Kidney epithelial cell (primary cell): ENCODE measurements around the gene HTR3E. TPM values are rescaled to one million over a fixed set of nuclear protein-coding genes. Genes with fewer than 3 reads are reported as not detected.

ENCODE experiments used
- DNase-seq: peaks from one replicate; pipeline ENCODE4 v3.0.0-alpha.2; 2010; ENCODE audit warnings: low read depth
- H3K27me3 ChIP-seq: 2 replicates; pipeline ENCODE4 v1.6.0; 2011; ENCODE audit warnings: low read length; ENCODE audit not compliant: control insufficient read depth, insufficient read depth
- H3K36me3 ChIP-seq: 2 replicates; pipeline ENCODE4 v1.5.1; 2011; ENCODE audit warnings: low read length; ENCODE audit not compliant: control insufficient read depth, insufficient read depth
- H3K4me3 ChIP-seq: 2 replicates; pipeline ENCODE4 v1.5.1; 2011; ENCODE audit warnings: low read depth, mild to moderate bottlenecking, control low read depth, low read length
- total RNA-seq: library from RNA; depleted of rRNA; stranded (reverse); fragments of >200 nt; gene quantifications from 2 replicates; pipeline ENCODE4 v1.2.3, GENCODE V29; 2015
- TF ChIP-seq, protein P1 (sequence below): IDR thresholded peaks from 2 replicates; pipeline ENCODE4 v1.5.1; 2011; ENCODE audit warnings: mild to moderate bottlenecking, moderate library complexity, low read length, control low read depth, inconsistent platforms; ENCODE audit not compliant: insufficient read depth, poor library complexity, severe bottlenecking

HTR3E gene
- total RNA-seq, 1 donor from 2014 or later, result not detected

GRCh38 chr3:184077881-184078280 lies 19.0 kb upstream of the HTR3E start:
- no peak overlapping the region for H3K4me3 ChIP-seq
- H3K27me3 ChIP-seq, result no peaks in the 10 kb centered on the region
- DNase-seq, result no peak
- TF ChIP-seq, protein P1, sequence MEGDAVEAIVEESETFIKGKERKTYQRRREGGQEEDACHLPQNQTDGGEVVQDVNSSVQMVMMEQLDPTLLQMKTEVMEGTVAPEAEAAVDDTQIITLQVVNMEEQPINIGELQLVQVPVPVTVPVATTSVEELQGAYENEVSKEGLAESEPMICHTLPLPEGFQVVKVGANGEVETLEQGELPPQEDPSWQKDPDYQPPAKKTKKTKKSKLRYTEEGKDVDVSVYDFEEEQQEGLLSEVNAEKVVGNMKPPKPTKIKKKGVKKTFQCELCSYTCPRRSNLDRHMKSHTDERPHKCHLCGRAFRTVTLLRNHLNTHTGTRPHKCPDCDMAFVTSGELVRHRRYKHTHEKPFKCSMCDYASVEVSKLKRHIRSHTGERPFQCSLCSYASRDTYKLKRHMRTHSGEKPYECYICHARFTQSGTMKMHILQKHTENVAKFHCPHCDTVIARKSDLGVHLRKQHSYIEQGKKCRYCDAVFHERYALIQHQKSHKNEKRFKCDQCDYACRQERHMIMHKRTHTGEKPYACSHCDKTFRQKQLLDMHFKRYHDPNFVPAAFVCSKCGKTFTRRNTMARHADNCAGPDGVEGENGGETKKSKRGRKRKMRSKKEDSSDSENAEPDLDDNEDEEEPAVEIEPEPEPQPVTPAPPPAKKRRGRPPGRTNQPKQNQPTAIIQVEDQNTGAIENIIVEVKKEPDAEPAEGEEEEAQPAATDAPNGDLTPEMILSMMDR, result no peak
- no peaks in the 10 kb centered on the region for H3K36me3 ChIP-seq

DNA sequence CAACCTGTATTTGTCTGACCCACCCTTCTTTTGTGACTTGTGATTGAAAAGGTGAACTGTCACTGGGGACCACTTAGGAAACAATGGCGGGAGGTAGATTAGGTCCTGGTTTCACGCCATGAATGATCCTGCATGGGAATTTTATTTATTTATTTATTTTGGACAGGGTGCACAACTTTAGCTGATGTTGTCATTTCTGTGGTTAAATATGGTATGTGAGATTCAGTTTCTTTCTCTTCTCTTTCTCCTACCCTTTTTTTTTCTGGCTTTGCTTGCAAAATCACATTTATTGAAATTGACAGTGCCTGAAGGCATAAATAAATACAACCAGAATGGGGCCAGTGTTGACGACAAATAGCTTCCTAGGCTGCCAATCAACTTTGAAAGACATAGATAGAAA lies 18.0 kb upstream of the HTR3E start:
- no peak for DNase-seq
- no peak overlapping the region for H3K4me3 ChIP-seq
- H3K27me3 ChIP-seq, result no peaks in the 10 kb centered on the region
- no peaks in the 10 kb centered on the region for H3K36me3 ChIP-seq
- TF ChIP-seq, protein P1, result no peak

DNA sequence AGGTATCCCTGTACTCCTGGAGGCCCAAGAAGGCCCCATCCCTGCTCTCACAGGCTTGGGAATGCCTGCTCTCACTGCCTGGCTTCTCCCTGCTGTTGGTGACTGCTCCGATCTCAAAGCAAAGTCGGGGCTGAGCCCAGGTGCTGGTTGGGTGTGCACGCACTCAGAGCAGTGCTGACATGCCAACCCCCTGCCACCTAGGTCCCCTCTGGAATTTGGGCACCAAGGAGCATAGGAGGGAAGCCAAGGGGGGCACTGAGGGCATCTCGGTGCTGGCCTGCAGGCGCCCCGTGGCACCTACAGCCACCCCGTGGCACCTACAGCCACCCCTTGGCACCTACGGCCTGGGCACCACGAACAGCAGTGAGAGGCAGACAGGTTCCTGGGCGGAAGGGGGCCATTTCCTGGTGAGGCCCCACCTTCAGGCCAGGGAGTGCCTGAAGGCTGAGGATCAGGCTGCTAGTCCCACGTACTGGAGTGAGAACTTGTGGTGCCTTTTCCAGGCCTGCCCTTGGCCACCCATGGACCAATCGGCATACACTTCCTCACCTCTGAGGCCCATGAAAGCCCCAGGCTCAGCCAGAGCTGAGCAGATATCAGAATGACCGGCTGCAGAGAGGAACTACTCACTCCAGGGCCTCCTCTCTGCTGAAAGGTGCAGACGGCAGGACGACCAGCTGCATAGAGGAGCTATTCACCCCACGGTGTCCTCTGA lies 15.6 kb upstream of the HTR3E start:
- Histone ChIP-seq H3K27me3 (no peaks in the 10 kb centered on the region), H3K36me3 (no peaks in the 10 kb centered on the region), H3K4me3 (no peak overlapping the region)
- DNase-seq, result no peak
- TF ChIP-seq, protein P1, result no peak

DNA sequence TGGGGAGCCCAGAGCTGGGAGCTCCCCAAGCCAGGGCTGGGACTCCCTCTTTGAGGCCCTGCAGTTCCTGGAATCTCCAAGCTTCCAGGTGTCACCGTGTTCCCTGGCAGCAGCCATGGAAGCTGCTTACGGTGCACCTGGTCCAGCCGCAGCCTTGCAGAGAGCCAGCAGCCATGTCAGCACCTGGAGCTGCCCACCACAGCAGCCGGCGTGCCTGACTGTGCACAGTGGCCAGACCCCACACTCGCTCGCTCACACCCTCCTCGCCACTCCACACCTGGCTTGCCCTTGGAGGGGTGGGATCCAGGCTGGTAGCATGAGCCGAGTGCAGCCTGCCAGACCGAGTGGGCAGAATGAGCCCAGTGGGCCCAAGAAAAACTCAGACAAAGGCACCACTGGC lies 14.8 kb upstream of the HTR3E start:
- DNase-seq, result no peak
- H3K4me3 ChIP-seq, result no peak overlapping the region
- TF ChIP-seq, protein P1, result no peak
- H3K27me3 ChIP-seq, result no peaks in the 10 kb centered on the region
- no peaks in the 10 kb centered on the region for H3K36me3 ChIP-seq

- DNase-seq, result no peak
- TF ChIP-seq, protein P1, result no peak
- H3K27me3 ChIP-seq, result no peaks in the 10 kb centered on the region
- H3K4me3 ChIP-seq, result no peak overlapping the region
- no peaks in the 10 kb centered on the region for H3K36me3 ChIP-seq
Measured at GRCh38 chr3:184082465-184082864, 14.4 kb upstream of the HTR3E start.

DNA sequence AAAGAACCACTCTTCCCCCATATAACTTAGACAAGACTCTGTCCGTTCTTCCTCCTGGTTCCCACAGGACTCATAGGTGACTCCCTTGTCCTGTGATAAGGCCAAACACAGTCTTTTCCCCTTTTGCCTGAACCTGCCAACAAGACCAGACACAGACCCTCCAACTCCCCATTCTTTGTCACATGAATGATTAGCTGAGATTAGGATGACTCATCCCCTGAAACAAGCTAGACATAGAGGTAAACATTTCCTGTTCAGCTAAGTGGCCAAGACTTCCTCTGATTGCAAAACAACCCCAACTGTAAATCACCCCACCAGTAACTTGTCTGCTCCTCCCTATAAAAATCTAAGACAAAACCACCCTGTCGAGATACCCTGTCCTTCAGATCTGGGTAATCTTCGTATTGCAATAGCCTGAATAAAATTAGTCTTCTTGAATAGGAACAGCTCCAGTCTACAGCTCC lies 11.4 kb upstream of the HTR3E start:
- H3K27me3 ChIP-seq, result no peaks in the 10 kb centered on the region
- H3K36me3 ChIP-seq, result no peaks in the 10 kb centered on the region
- no peak for DNase-seq
- no peak overlapping the region for H3K4me3 ChIP-seq
- TF ChIP-seq, protein P1, result no peak
